Ishikawa (cell line): ENCODE data around the gene A4GALT.

Experiments
- CEBPB ChIP-seq: IDR thresholded peaks from 2 replicates; pipeline ENCODE4 v1.6.1; 2012
- CREB1 ChIP-seq: IDR thresholded peaks from 2 replicates; pipeline ENCODE4 v1.6.1; 2012; ENCODE audit warnings: low read depth
- EP300 ChIP-seq: IDR thresholded peaks from 2 replicates; pipeline ENCODE4 v1.6.1; 2012; ENCODE audit warnings: borderline replicate concordance
- MAX ChIP-seq: IDR thresholded peaks from 2 replicates; pipeline ENCODE4 v1.6.1; 2012
- RAD21 ChIP-seq: IDR thresholded peaks from 2 replicates; pipeline ENCODE4 v1.6.1; 2012; ENCODE audit warnings: low read depth
- REST ChIP-seq: IDR thresholded peaks from 2 replicates; pipeline ENCODE4 v1.6.1; 2012; ENCODE audit warnings: low read depth, mild to moderate bottlenecking
- TAF1 ChIP-seq: IDR thresholded peaks from 2 replicates; pipeline ENCODE4 v1.6.1; 2012; ENCODE audit warnings: low read depth, mild to moderate bottlenecking
- TEAD4 ChIP-seq: IDR thresholded peaks from 2 replicates; pipeline ENCODE4 v1.6.1; 2012
- ZBTB7A ChIP-seq: IDR thresholded peaks from 2 replicates; pipeline ENCODE4 v1.6.1; 2012; ENCODE audit warnings: low read depth

GRCh38 chr22:42648017-42648367, 72.7 kb downstream of the A4GALT start:
- no peak for TF ChIP-seq MAX
- TF ChIP-seq TAF1, result no peak
- TF ChIP-seq CREB1, result no peak
- TF ChIP-seq CEBPB, result no peak
- TF ChIP-seq ZBTB7A, result no peak
- no peak for TF ChIP-seq RAD21
- TF ChIP-seq TEAD4, result no peak
- no peak for TF ChIP-seq EP300
- no peak for TF ChIP-seq REST
